Activated CD4-positive, alpha-beta T cell treated with anti-CD3 and anti-CD28 coated beads, Interleukin-2, amount 50 U/mL, for 1 hour (primary cell): ENCODE results near the gene LDLRAD2.
A peak's percentile ranks its signal among the peaks of the same experiment; 100 is the strongest.
"Not testable (repeated sequence)": the region's sequence is repeated elsewhere in the genome, so short reads cannot be mapped to it uniquely, and the experiment has no call there.

Source experiments
- DNase-seq: peaks from one replicate; pipeline ENCODE4 v3.0.0-alpha.2; 2020

LDLRAD2 gene

GRCh38 chr1:21783679-21784603 lies 28.1 kb upstream of the LDLRAD2 start:
- no peak for DNase-seq

- DNase-seq = not testable (repeated sequence)
Observed at GRCh38 chr1:21785764-21786163, 26.3 kb upstream of the LDLRAD2 start.

GRCh38 chr1:21786640-21787039 lies 25.4 kb upstream of the LDLRAD2 start:
- no peak for DNase-seq

- DNase-seq = no peak
Observed at GRCh38 chr1:21793104-21793503, 19.0 kb upstream of the LDLRAD2 start.

- DNase-seq = no peak
Observed at GRCh38 chr1:21794656-21795055, 17.4 kb upstream of the LDLRAD2 start.

GRCh38 chr1:21795075-21795474 lies 17.0 kb upstream of the LDLRAD2 start:
- DNase-seq = no peak

- DNase-seq = no peak
Observed at GRCh38 chr1:21799730-21800129, 12.3 kb upstream of the LDLRAD2 start.

GRCh38 chr1:21801100-21801499 lies 11.0 kb upstream of the LDLRAD2 start:
- DNase-seq = no peak

GRCh38 chr1:21804536-21804935 lies 7.5 kb upstream of the LDLRAD2 start:
- no peak for DNase-seq

GRCh38 chr1:21813542-21813941 lies 1.5 kb downstream of the LDLRAD2 start:
- no peak for DNase-seq

- peak; percentile 6 for DNase-seq
Observed at GRCh38 chr1:21814241-21814918, 2.3 kb downstream of the LDLRAD2 start.

- DNase-seq = no peak
Observed at GRCh38 chr1:21814981-21815582, 3.0 kb downstream of the LDLRAD2 start.

- no peak for DNase-seq
Observed at GRCh38 chr1:21815724-21816321, 3.8 kb downstream of the LDLRAD2 start.

- no peak for DNase-seq
Observed at GRCh38 chr1:21816602-21817302, 4.7 kb downstream of the LDLRAD2 start.

GRCh38 chr1:21818656-21819055 lies 6.6 kb downstream of the LDLRAD2 start:
- DNase-seq = peak; percentile 14

GRCh38 chr1:21820597-21821232 lies 8.7 kb downstream of the LDLRAD2 start:
- no peak for DNase-seq

GRCh38 chr1:21821385-21822019 lies 9.4 kb downstream of the LDLRAD2 start:
- no peak for DNase-seq

GRCh38 chr1:21822349-21822748 lies 10.3 kb downstream of the LDLRAD2 start:
- no peak for DNase-seq

GRCh38 chr1:21823206-21823979 lies 11.3 kb downstream of the LDLRAD2 start:
- DNase-seq = no peak

- DNase-seq = no peak
Observed at GRCh38 chr1:21823980-21824702, 12.1 kb downstream of the LDLRAD2 start.
